ENCODE results near the gene VSIG4. TPM values are rescaled to one million over a fixed set of nuclear protein-coding genes. Genes with fewer than 3 reads are reported as not detected.

The VSIG4 gene
- total RNA-seq, 1 experiment from 2014 or later, result 0.10 TPM

GRCh38 chrX:66019310-66019652, 20.6 kb downstream of the VSIG4 start:
- H3K9me3 ChIP-seq (ENCODE audit: control insufficient read depth, insufficient read depth, low read depth, low read length), result no peaks in the 10 kb centered on the region
- ATAC-seq (no peak), DNase-seq (ENCODE audit: low read depth, low spot score) (no peak)
- H3K4me1 ChIP-seq (ENCODE audit: control insufficient read depth, insufficient read depth, low read length), result no peaks in the 10 kb centered on the region
- in situ Hi-C loops (cut with HindIII; ENCODE audit: low pct_unique_long_range_greater_than_20kb, low sequenced_read_pairs) (no loop called here), intact Hi-C loops (cut with micrococcal nuclease; ENCODE audit: unreplicated experiment) (no loop called here)
- H3K36me3 ChIP-seq (ENCODE audit: control insufficient read depth, insufficient read depth, low read length), result no peaks in the 10 kb centered on the region
- ChIA-PET CTCF (no interaction called here), POLR2A (no interaction called here)
- no peak for TF ChIP-seq TCF7L2 (IDR thresholded peaks at IDR 0.05; ENCODE audit: low read depth, low read length)
- TF ChIP-seq POLR2AphosphoS5 (IDR thresholded peaks at IDR 0.05; ENCODE audit: low read depth, low read length), result no peak
- no peak for TF ChIP-seq REST (IDR thresholded peaks at IDR 0.05; ENCODE audit: insufficient read depth in 1 of 2, low read depth in 2 of 2, low read length in 1 of 2)
- TF ChIP-seq CTCF (IDR thresholded peaks at IDR 0.05), result no peak
- TF ChIP-seq SIN3A (IDR thresholded peaks at IDR 0.05; ENCODE audit: borderline replicate concordance, insufficient read depth, low read depth, low read length), result no peak
- no peaks in the 10 kb centered on the region for H3K27me3 ChIP-seq (ENCODE audit: control insufficient read depth, insufficient read depth, low read length)
- BruUV-seq (replicated peaks), result no TSS peak
- H3K4me3 ChIP-seq (ENCODE audit: low read depth in 2 of 2, low read length in 2 of 2), result no peak overlapping the region
- H3K27ac ChIP-seq (ENCODE audit: low read length), result no peak overlapping the region

GRCh38 chrX:66018585-66019309, 21.1 kb downstream of the VSIG4 start:
- in situ Hi-C loops (cut with HindIII; ENCODE audit: low pct_unique_long_range_greater_than_20kb, low sequenced_read_pairs), result no loop called here
- no TSS peak for BruUV-seq (replicated peaks)
- no peak for DNase-seq (ENCODE audit: low read depth, low spot score)
- H3K27ac ChIP-seq (ENCODE audit: low read length), result no peak overlapping the region
- POLR2A ChIA-PET, result no interaction called here
- H3K27me3 ChIP-seq (ENCODE audit: control insufficient read depth, insufficient read depth, low read length), result no peaks in the 10 kb centered on the region
- no peak for TF ChIP-seq POLR2AphosphoS5 (IDR thresholded peaks at IDR 0.05; ENCODE audit: low read depth, low read length)
- TF ChIP-seq REST (IDR thresholded peaks at IDR 0.05; ENCODE audit: insufficient read depth in 1 of 2, low read depth in 2 of 2, low read length in 1 of 2), result no peak
- no peak for TF ChIP-seq TCF7L2 (IDR thresholded peaks at IDR 0.05; ENCODE audit: low read depth, low read length)
- no peak for TF ChIP-seq CTCF (IDR thresholded peaks at IDR 0.05)
- TF ChIP-seq SIN3A (IDR thresholded peaks at IDR 0.05; ENCODE audit: borderline replicate concordance, insufficient read depth, low read depth, low read length), result no peak
- H3K4me1 ChIP-seq (ENCODE audit: control insufficient read depth, insufficient read depth, low read length), result no peaks in the 10 kb centered on the region
- CTCF ChIA-PET, result no interaction called here
- H3K36me3 ChIP-seq (ENCODE audit: control insufficient read depth, insufficient read depth, low read length), result no peaks in the 10 kb centered on the region
- ATAC-seq, result no peak
- no peak overlapping the region for H3K4me3 ChIP-seq (ENCODE audit: low read depth in 2 of 2, low read length in 2 of 2)
- H3K9me3 ChIP-seq (ENCODE audit: control insufficient read depth, insufficient read depth, low read depth, low read length), result no peaks in the 10 kb centered on the region
- intact Hi-C loops (cut with micrococcal nuclease; ENCODE audit: unreplicated experiment), result no loop called here

All from Panc1 (cell line).